Stimulated activated naive CD4-positive, alpha-beta T cell treated with Interleukin-2 at 50 U/mL for 16 hours (primary cell): ENCODE data around the gene INTS3.
"Not testable (repeated sequence)": the region's sequence is repeated elsewhere in the genome, so short reads cannot be mapped to it uniquely, and the experiment has no call there.

Experiments used
- DNase-seq: peaks from one replicate; lab custom pipeline; 2025; lab: John Stamatoyannopoulos, UW

Gene INTS3

GRCh38 chr1:153711026-153711425 is 16.8 kb upstream of the INTS3 start:
- no peak for DNase-seq

GRCh38 chr1:153716211-153716610 is 11.6 kb upstream of the INTS3 start:
- not testable (repeated sequence) for DNase-seq

DNA sequence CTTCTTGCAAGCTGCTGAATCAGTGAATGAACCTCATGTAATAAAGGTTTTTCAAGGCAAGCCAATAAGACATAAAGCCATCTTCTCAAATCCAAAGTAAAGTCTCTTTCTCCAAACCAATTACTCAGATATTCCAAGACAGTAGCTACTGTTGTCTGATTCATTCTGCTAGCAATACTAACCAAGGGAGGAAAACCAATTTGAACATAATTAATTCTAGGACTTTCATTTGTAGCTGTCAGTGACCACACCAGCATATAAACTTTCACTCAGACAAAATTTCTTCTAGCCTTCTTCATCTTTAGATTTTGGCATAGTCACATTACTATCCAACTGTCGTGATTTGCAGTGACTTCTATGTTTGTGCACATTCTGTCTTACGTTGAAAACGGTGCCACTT is 10.5 kb upstream of the INTS3 start:
- DNase-seq = no peak

DNA sequence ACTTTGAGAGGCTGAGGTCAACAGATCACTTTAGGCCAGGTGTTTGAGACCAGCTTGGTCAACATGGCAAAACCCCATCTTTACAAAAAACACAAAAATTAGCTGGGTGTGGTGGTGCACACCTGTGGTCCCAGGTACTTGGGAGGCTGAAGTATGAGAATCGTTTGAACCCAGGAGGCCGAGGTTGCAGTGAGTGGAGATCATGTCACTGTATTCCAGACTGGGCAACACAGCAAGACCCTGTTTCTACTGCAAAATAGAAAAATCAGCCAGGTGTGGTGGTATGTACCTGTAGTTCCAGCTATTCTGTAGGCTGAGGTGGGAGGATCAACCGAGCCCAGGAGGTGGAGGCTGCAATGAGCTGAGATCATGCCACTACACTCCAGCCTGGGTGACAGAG is 4.2 kb upstream of the INTS3 start:
- no peak for DNase-seq

- not testable (repeated sequence) for DNase-seq
These were observed 3.2 kb upstream of the INTS3 start for GRCh38 chr1:153724634-153725033.

- peak; percentile 12 for DNase-seq
These were observed 636 bp downstream of the INTS3 start for GRCh38 chr1:153728305-153729066.

- no peak for DNase-seq
These were observed 2.7 kb downstream of the INTS3 start for GRCh38 chr1:153730468-153730988.

DNA sequence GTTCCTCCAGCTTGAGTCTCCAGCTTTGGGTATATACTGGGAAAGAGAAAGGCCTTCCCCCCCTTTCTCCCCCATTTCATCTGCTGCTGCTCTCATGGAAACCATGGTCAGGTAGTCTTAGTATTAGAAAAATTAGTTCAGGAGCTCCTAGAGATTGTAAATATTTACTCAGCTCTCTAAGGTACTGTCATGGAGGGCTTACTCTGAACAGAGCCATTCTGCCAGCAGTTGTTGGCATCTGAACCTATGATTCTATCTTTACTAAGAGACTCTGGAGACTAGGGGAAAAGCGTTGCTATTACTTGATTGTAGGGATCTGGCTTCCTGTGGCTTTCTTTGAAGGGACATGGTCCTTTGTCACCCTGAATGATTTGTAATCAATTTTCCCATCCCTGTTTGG is 6.1 kb downstream of the INTS3 start:
- DNase-seq = no peak

DNA sequence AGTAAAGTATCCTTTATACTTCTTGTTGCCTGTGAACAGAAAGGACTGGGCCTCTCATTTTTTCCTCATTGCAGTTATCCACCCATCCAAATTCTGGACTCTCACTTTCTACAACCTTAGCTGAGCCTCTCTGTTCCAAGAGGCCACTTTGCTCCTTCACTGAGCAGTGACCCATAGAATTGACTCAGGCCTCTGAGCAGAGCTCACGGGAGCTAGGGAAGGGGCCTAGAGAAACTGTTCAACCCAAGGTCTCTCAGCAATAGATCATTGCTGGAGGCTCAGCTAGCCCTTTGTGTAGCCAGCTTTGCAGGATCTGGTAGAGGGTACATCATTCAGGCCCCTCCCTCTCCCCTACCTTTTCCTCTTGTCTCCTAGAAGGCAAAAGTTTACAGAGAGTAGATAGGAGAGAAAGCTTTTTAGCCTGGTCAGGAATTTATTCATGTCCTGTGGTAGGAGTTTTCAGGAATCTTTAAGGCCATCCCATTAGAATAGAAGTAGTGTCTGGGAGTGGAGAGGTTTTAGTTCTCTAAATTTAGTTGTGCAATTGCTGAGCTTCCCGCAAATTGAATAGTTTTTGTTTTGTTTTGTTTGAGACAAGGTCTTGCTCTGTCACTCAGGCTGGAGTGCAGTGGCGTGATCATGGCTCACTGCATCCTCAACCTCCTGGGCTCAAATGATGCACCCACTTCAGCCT is 6.7 kb downstream of the INTS3 start:
- no peak for DNase-seq

GRCh38 chr1:153735090-153735420 is 7.2 kb downstream of the INTS3 start:
- DNase-seq = no peak

- no peak for DNase-seq
These were observed 14.1 kb downstream of the INTS3 start for GRCh38 chr1:153741986-153742385.

DNA sequence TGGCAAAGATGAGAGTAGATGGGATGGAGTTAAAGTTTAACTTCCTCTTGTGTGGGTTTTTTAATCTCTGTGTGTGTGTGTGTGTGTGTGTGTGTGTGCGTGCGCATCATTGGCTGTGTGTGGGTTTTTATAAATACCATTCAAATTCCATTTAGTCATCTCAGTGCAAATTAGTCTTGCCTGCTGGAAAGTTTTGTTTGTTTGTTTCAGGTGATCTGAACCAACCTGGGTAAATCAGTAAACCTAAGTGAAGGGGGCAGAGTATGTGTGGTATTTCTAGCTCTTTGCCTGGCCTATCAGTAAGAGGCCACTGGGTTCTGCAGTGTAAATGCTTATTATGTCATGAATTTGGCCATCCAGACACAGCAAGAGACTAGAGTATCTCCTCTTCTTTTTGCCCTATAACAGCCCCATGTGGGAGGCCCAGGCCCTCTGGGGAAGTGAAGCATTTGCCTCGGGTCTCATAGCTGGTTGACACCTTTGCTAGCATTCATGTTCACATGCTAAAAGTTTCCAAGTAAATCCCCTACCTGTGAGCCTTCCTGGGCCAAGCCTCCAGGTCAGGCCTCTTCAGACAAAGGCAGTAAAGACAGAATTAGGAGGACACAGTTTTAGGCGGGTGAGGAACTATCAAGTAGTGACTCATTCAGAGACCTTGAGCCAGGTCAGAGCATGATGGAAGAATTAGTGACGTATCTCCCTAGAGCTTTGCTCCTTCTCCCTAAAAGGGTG is 14.7 kb downstream of the INTS3 start:
- DNase-seq = no peak

GRCh38 chr1:153745417-153745816 is 17.6 kb downstream of the INTS3 start:
- DNase-seq = no peak

DNA sequence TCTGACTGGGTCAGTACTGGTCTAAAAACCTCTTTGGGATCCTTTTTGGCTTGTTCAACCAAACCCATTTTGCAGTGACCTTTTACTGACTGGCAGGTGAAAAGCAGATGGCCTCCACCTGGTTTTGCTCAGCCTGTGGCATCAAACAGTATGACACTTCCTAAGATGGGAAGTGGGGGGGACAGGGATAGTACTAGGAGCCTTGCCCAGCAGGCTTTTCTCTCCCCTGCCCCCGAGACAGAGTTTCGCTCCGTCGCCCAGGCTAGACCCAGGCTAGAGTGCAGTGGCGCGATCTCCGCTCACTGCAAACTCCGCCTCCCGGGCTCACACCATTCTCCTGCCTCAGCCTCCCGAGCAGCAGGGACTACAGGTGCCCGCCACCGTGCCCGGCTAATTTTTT is 18.3 kb downstream of the INTS3 start:
- no peak for DNase-seq

DNA sequence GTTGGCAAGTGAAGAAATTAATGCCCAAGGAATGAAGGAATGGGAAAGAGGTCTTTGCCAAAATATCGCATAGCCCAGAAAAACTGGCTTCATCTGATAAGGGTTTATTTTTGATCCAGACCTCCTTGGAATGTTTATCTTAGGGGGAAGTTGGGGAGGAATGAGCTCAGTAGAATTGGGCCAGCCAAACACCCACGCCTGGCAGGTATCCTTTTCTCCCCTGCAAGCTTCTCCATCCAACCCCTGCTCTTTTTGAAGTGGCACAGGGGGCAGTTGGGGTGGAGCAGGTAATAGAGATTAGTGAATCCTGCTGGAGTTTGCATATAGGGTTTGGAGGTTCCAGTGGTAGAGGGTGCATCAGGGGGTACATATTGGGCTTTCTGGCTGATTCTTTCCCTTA is 21.1 kb downstream of the INTS3 start:
- no peak for DNase-seq

- peak; percentile 69 for DNase-seq
These were observed 21.7 kb downstream of the INTS3 start for GRCh38 chr1:153749408-153750005.

DNA sequence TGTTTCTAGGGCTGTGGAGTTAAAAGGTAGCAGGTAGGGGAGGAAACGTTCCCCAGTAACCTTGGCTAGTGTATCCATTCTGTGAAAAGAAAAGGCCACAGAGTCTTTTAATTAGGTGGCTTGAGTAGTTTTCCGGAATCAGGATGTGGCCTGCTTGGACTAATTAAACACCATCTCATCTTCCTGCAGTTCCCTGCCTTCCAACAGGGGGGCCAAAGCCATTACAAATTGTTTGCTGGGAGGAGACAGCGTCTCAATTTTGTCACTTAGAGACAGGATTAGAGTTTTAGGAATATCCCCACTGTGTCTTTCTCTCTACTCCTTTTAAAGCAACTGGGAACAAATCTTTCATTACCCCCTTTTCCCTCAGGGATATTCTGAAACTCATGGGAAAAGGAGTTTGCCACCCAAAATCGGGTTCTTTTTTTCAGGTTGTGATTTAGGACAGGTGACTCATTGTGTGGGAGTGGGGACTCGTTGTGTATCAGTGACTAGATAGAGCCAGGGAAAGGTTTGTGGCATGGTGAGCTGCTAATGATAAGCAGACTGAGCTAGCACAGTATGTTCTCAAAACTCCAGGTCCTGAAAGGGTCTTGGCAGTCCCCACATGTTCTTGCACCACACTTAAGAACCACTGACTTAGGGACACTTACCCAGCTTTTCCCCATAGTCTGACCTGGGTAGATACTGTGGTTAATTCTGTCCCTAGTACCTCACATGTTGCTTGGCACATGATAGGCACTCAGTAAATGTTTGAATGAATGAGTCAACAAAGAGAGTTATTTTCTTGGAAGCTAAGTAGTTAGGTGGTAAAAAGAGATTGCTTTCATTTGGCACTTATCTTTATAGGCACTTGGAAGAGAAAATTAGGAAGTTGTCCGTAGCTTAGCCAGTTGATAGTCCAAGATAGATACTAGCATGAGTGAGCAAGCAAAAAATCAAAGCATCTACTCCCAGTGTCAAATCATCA is 22.5 kb downstream of the INTS3 start:
- no peak for DNase-seq

GRCh38 chr1:153752072-153752471 is 24.2 kb downstream of the INTS3 start:
- DNase-seq = no peak

GRCh38 chr1:153752571-153753195 is 24.8 kb downstream of the INTS3 start:
- DNase-seq = no peak

- DNase-seq = no peak
These were observed 26.4 kb downstream of the INTS3 start for GRCh38 chr1:153754266-153754665.

- DNase-seq = no peak
These were observed 32.6 kb downstream of the INTS3 start for GRCh38 chr1:153760440-153760839.
